H1 (cell line): Measurements from ENCODE around the gene ZBTB43. TPM values are rescaled to one million over a fixed set of nuclear protein-coding genes. Genes with fewer than 3 reads are reported as not detected.

Experiments
- CTCF ChIA-PET: fragments of 300-600 bp; sonication (Branson Sonifier 250); formaldehyde crosslinking; loops from one replicate; lab custom pipeline; 2021; ENCODE audit not compliant: partially characterized antibody; lab: Charles Lee
- POLR2A ChIA-PET: fragments of 300-600 bp; sonication (Branson Sonifier 250); formaldehyde crosslinking; loops from one replicate; lab custom pipeline; 2021; ENCODE audit warnings: inconsistent platforms; ENCODE audit not compliant: partially characterized antibody; lab: Charles Lee
- DNase-seq, 2 experiments: peaks; one replicate each; pipeline versions ENCODE4 v3.0.0 to v3.0.0-alpha.2; 2010 to 2022; ENCODE audit warnings: low spot score in 2 of 2, low read depth in 1 of 2, mixed read lengths in 1 of 2
- FAIRE-seq: peaks from 2 replicates; lab custom pipeline; 2011; peaks lifted over from hg19 to GRCh38; lab: Jason Lieb, UNC
- H2AFZ ChIP-seq: 2 replicates; pipeline ENCODE4 v1.8.1; 2012; ENCODE audit warnings: low read length, inconsistent platforms
- H2AK5ac ChIP-seq: 2 replicates; pipeline ENCODE4 v1.6.1; 2013; ENCODE audit warnings: low read depth, low read length
- H2BK120ac ChIP-seq: replicated peaks from 2 replicates; pipeline ENCODE3; 2013; ENCODE audit warnings: low read depth, low read length, inconsistent platforms
- H2BK12ac ChIP-seq: 2 replicates; pipeline ENCODE4 v1.6.1; 2013; ENCODE audit warnings: low read depth, low read length
- H2BK15ac ChIP-seq: 2 replicates; pipeline ENCODE4 v1.6.1; 2013; ENCODE audit warnings: low read length
- H2BK20ac ChIP-seq: 2 replicates; pipeline ENCODE4 v1.6.1; 2013; ENCODE audit warnings: low read length
- H2BK5ac ChIP-seq: 2 replicates; pipeline ENCODE4 v1.6.1; 2013; ENCODE audit warnings: low read depth, low read length
- H3K14ac ChIP-seq: 2 replicates; pipeline ENCODE4 v1.6.1; 2013; ENCODE audit warnings: inconsistent platforms; ENCODE audit not compliant: insufficient read length
- H3K18ac ChIP-seq: 2 replicates; pipeline ENCODE4 v1.6.1; 2013; ENCODE audit warnings: low read length; ENCODE audit errors: extremely low read depth
- H3K23ac ChIP-seq: 2 replicates; pipeline ENCODE4 v1.6.1; 2013; ENCODE audit warnings: inconsistent platforms; ENCODE audit not compliant: insufficient read length
- H3K23me2 ChIP-seq: 2 replicates; pipeline ENCODE4 v1.6.1; 2013; ENCODE audit warnings: low read depth, low read length
- H3K27ac ChIP-seq: 2 replicates; pipeline ENCODE4 v1.6.1; 2011; ENCODE audit warnings: low read depth, low read length, inconsistent platforms
- H3K27me3 ChIP-seq, 4 experiments: replicated peaks in 1 of 4; 1 replicate in 1 of 4; 2 replicates in 3 of 4; pipeline versions ENCODE4 v1.6.1 to v1.8.1; 2011 to 2013; ENCODE audit warnings: low read length in 3 of 4, mild to moderate bottlenecking in 3 of 4, inconsistent platforms in 2 of 4, mixed read lengths in 2 of 4, moderate library complexity in 1 of 4; ENCODE audit not compliant: control insufficient read depth in 3 of 4, insufficient read depth in 3 of 4; ENCODE audit errors: extremely low read depth in 1 of 4
- H3K36me3 ChIP-seq, 4 experiments: 2 replicates each; pipeline versions ENCODE4 v1.6.1 to v1.8.1; 2011 to 2013; ENCODE audit warnings: mild to moderate bottlenecking in 4 of 4, low read length in 3 of 4, moderate library complexity in 2 of 4, control low read depth in 1 of 4, inconsistent platforms in 1 of 4; ENCODE audit not compliant: insufficient read depth in 4 of 4, control insufficient read depth in 2 of 4
- H3K4ac ChIP-seq: replicated peaks from 2 replicates; pipeline ENCODE3; 2013; ENCODE audit warnings: low read length, low read depth, mixed read lengths, inconsistent platforms; ENCODE audit not compliant: insufficient read length
- H3K4me1 ChIP-seq, 4 experiments: replicated peaks in 1 of 4; 1 replicate in 1 of 4; 2 replicates in 3 of 4; pipeline versions ENCODE4 v1.6.1 to v1.8.1; 2011 to 2013; ENCODE audit warnings: low read length in 3 of 4, inconsistent platforms in 2 of 4, mixed read lengths in 1 of 4; ENCODE audit not compliant: insufficient read depth in 4 of 4, control insufficient read depth in 3 of 4
- H3K4me2 ChIP-seq, 2 experiments: 2 replicates each; pipeline versions ENCODE4 v1.6.1 to v1.8.1; 2011 to 2013; ENCODE audit warnings: low read depth in 2 of 2, low read length in 2 of 2, control low read depth in 1 of 2, inconsistent platforms in 1 of 2, mild to moderate bottlenecking in 1 of 2; ENCODE audit not compliant: insufficient read depth in 1 of 2
- H3K4me3 ChIP-seq, 4 experiments: fragments of 200-600, 300-600 bp in 1 of 4; sonication (generic), shearing (Covaris generic), sonication (Bioruptor Twin) in 1 of 4; 2 replicates each; pipeline versions ENCODE4 v1.5.1 to v1.8.1; 2011 to 2016; ENCODE audit warnings: low read length in 4 of 4, low read depth in 3 of 4, control low read depth in 2 of 4, inconsistent platforms in 2 of 4, mild to moderate bottlenecking in 2 of 4, mixed read lengths in 1 of 4, moderate library complexity in 1 of 4; ENCODE audit not compliant: insufficient read depth in 2 of 4; ENCODE audit errors: extremely low read depth in 1 of 4
- H3K56ac ChIP-seq: replicated peaks from 2 replicates; pipeline ENCODE3; 2013; ENCODE audit warnings: low read depth, mild to moderate bottlenecking, mixed read lengths, low read length, inconsistent platforms; ENCODE audit not compliant: insufficient read length
- H3K79me1 ChIP-seq: 2 replicates; pipeline ENCODE4 v1.6.1; 2013; ENCODE audit warnings: low read depth, low read length, control low read depth
- H3K79me2 ChIP-seq, 2 experiments: 2 replicates each; pipeline versions ENCODE4 v1.6.1 to v1.8.1; 2012 to 2013; ENCODE audit warnings: low read length in 2 of 2, mild to moderate bottlenecking in 2 of 2, inconsistent platforms in 1 of 2; ENCODE audit not compliant: insufficient read depth in 2 of 2, control insufficient read depth in 1 of 2
- H3K9ac ChIP-seq, 4 experiments: replicated peaks in 1 of 4; 1 replicate in 1 of 4; 2 replicates in 3 of 4; pipeline versions ENCODE4 v1.6.1 to v1.8.1; 2011 to 2013; ENCODE audit warnings: low read depth in 3 of 4, low read length in 3 of 4, control low read depth in 2 of 4, mild to moderate bottlenecking in 2 of 4, moderate library complexity in 2 of 4, inconsistent platforms in 1 of 4; ENCODE audit errors: extremely low read depth in 1 of 4
- H3K9me3 ChIP-seq, 2 experiments: 2 replicates each; pipeline versions ENCODE4 v1.6.1 to v1.8.1; 2012 to 2013; ENCODE audit warnings: mild to moderate bottlenecking in 2 of 2, moderate library complexity in 2 of 2, control low read depth in 1 of 2, inconsistent platforms in 1 of 2, low read depth in 1 of 2, low read length in 1 of 2, mixed read lengths in 1 of 2; ENCODE audit not compliant: insufficient read depth in 2 of 2
- H4K20me1 ChIP-seq, 2 experiments: replicated peaks in 1 of 2; 2 replicates each; pipeline versions ENCODE3 to v1.8.1; 2011 to 2013; ENCODE audit warnings: inconsistent platforms in 2 of 2, low read length in 2 of 2, mild to moderate bottlenecking in 1 of 2; ENCODE audit not compliant: insufficient read depth in 2 of 2, control insufficient read depth in 1 of 2
- H4K5ac ChIP-seq: 2 replicates; pipeline ENCODE4 v1.6.1; 2013; ENCODE audit warnings: low read length, low read depth, mixed read lengths, inconsistent platforms; ENCODE audit not compliant: insufficient read length
- H4K8ac ChIP-seq: 2 replicates; pipeline ENCODE4 v1.8.0; 2013; ENCODE audit warnings: mild to moderate bottlenecking, moderate library complexity, low read length, inconsistent platforms; ENCODE audit not compliant: insufficient read depth; ENCODE audit errors: extremely low read depth
- H4K91ac ChIP-seq: replicated peaks from 2 replicates; pipeline ENCODE3; 2013; ENCODE audit warnings: low read length, mixed read lengths, inconsistent platforms; ENCODE audit not compliant: insufficient read length
- NANOG ChIP-seq: IDR thresholded peaks from 2 replicates; pipeline ENCODE4 v1.6.1; 2011; ENCODE audit warnings: low read length, low read depth, mild to moderate bottlenecking, inconsistent platforms; ENCODE audit not compliant: insufficient read depth, poor library complexity, severe bottlenecking
- ZNF274 ChIP-seq: IDR thresholded peaks from 2 replicates; pipeline ENCODE4 v1.7.0; 2012; ENCODE audit warnings: low read length, borderline replicate concordance; ENCODE audit errors: extremely low read depth
- WGBS, 2 experiments: shearing (Covaris generic) in 1 of 2; methylation state at CpG; one replicate each; pipeline versions ENCODE4 v1.1.6 to v1.1.7; 2013 to 2015; ENCODE audit warnings: low lambda C conversion rate in 2 of 2, mixed read lengths in 2 of 2, inconsistent platforms in 1 of 2, low coverage in 1 of 2, missing lambda C conversion rate in 1 of 2; ENCODE audit not compliant: insufficient replicate concordance in 2 of 2, insufficient coverage in 1 of 2, insufficient read length in 1 of 2; ENCODE audit errors: extremely low coverage in 1 of 2, missing lambda C conversion rate in 1 of 2; 5-methylcytosine and 5-hydroxymethylcytosine counted together
- polyA plus RNA-seq, 7 experiments: library from polyadenylated mRNA; depleted of rRNA in 3 of 7; stranded (reverse) in 5 of 7; unstranded in 2 of 7; fragments of >200 nt in 5 of 7; fragments of 200-250 nt in 2 of 7; gene quantifications; 1 replicate in 5 of 7; 2 replicates in 1 of 7; 4 replicates in 1 of 7; pipeline versions ENCODE4 v1.2.1 to v1.2.3, GENCODE V29; 2011 to 2013; ENCODE audit warnings: missing spikeins in 2 of 7, mixed read lengths in 2 of 7
- total RNA-seq: library from RNA; stranded (reverse); fragmentation: NEBNext Ultra II Directional; extraction: Animal tissue kit (Norgen Biotek cat#: 25700); gene quantifications from 2 replicates; pipeline ENCODE4 v1.2.1, GENCODE V29; 2021

ZBTB43 gene
- total and polyA plus RNA-seq, 2 of the 8 experiments (the other 6 are each of a cell fraction or from before 2014, with no cell fraction given): 4.1 to 16.7 TPM

DNA sequence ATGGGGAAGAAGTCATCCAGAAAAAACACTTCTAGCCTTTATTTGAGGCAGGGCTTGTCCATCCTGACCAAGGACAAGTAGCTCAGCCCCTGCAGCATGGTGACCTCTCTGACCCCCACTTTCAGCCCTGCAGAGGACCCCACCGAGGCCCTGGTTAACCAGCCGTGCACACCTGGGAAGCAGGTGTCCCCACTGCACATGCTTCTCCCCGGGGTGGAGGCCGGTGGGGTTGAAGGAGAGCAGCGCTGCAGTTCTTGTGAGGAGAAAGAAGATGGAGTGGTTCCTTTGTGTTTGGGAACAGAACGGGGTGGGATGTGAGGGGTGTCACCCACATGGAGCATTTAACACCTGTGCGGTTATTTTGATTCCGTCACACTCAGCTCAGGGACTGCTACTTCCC, 34.5 kb downstream of the ZBTB43 start:
- no peaks in the 10 kb centered on the region for H3K27me3 ChIP-seq
- 92% methylated on average over 8 of the region's 8 CpGs; no CpG with 5 or more reads in 1 of the 2 experiments for WGBS, 2 experiments
- H2BK20ac ChIP-seq: no peak overlapping the region
- H3K23me2 ChIP-seq: no peaks in the 10 kb centered on the region
- no peak overlapping the region for H2BK12ac ChIP-seq
- no peak overlapping the region for H4K91ac ChIP-seq
- H4K5ac ChIP-seq: no peak overlapping the region
- H3K36me3 ChIP-seq: peaks cover 0 to 3% (median 0%) of the 10 kb centered on the region in 4 experiments; a peak in 2 of 8 replicates
- H3K79me1 ChIP-seq: peaks cover 6% of the 10 kb centered on the region
- H4K20me1 ChIP-seq: peaks cover 0 to 8% of the 10 kb centered on the region in 2 experiments
- FAIRE-seq (no peak), DNase-seq (no peak)
- ChIA-PET POLR2A (interaction anchor here (1.1 kb wide), 1 partner anchor 10 kb away, joined by 3 read pairs; no protein-coding TSS in a partner anchor), CTCF (interaction anchor here (0.7 kb wide), 1 partner anchor 136 kb away, joined by 3 read pairs; no protein-coding TSS in a partner anchor)
- H2AK5ac ChIP-seq: no peak overlapping the region
- no peak overlapping the region for H3K4me3 ChIP-seq
- H3K4ac ChIP-seq: no peak overlapping the region
- H2BK120ac ChIP-seq: no peak overlapping the region
- no peak overlapping the region for H3K14ac ChIP-seq
- no peak overlapping the region for H4K8ac ChIP-seq
- H3K4me1 ChIP-seq: no peaks in the 10 kb centered on the region
- no peak overlapping the region for H2BK15ac ChIP-seq
- H3K18ac ChIP-seq: no peak overlapping the region
- no peaks in the 10 kb centered on the region for H3K9me3 ChIP-seq
- no peak overlapping the region for H3K4me2 ChIP-seq
- no peak overlapping the region for H3K56ac ChIP-seq
- no peak overlapping the region for H2AFZ ChIP-seq
- no peak overlapping the region for H3K27ac ChIP-seq
- peaks cover 0 to 10% of the 10 kb centered on the region in 2 experiments; a peak in 1 of 4 replicates for H3K79me2 ChIP-seq
- no peak overlapping the region for H3K23ac ChIP-seq
- no peak overlapping the region for H3K9ac ChIP-seq
- no peak overlapping the region; the same call in 1 of the 2 replicates for H2BK5ac ChIP-seq
- no peak for TF ChIP-seq NANOG
- TF ChIP-seq ZNF274: no peak
